Measurements from ENCODE around the gene ARL8A.

The ARL8A gene

GRCh38 chr1:202106340-202107254 lies 37.9 kb downstream of the ARL8A start:
- in situ Hi-C loops (cut with MboI; ENCODE audit: low sequenced_read_pairs, unreplicated experiment) = loop anchor here (25.0 kb wide), 1 partner anchor 219 kb away; the partner anchor contains the start of gene SHISA4
- no peak for TF ChIP-seq CTCF (IDR thresholded peaks at IDR 0.05; ENCODE audit: borderline replicate concordance, control extremely low read depth, extremely low read depth, insufficient read depth, missing control alignments)
- DNase-seq (ENCODE audit: low spot score) = no peak

- no peak for TF ChIP-seq CTCF (IDR thresholded peaks at IDR 0.05; ENCODE audit: borderline replicate concordance, control extremely low read depth, extremely low read depth, insufficient read depth, missing control alignments)
- in situ Hi-C loops (cut with MboI; ENCODE audit: low sequenced_read_pairs, unreplicated experiment) = loop anchor here (25.0 kb wide), 1 partner anchor 218 kb away; the partner anchor contains the start of gene SHISA4
- DNase-seq (ENCODE audit: low spot score) = no peak
Observed at GRCh38 chr1:202105571-202106339, 38.8 kb downstream of the ARL8A start.

GRCh38 chr1:202104073-202104472 lies 40.5 kb downstream of the ARL8A start:
- TF ChIP-seq CTCF (IDR thresholded peaks at IDR 0.05; ENCODE audit: borderline replicate concordance, control extremely low read depth, extremely low read depth, insufficient read depth, missing control alignments) = no peak
- DNase-seq (ENCODE audit: low spot score) = no peak
- in situ Hi-C loops (cut with MboI; ENCODE audit: low sequenced_read_pairs, unreplicated experiment) = loop anchor here (25.0 kb wide), 1 partner anchor 217 kb away; the partner anchor contains the start of gene SHISA4

- DNase-seq (ENCODE audit: low spot score) = no peak
- TF ChIP-seq CTCF (IDR thresholded peaks at IDR 0.05; ENCODE audit: borderline replicate concordance, control extremely low read depth, extremely low read depth, insufficient read depth, missing control alignments) = no peak
- in situ Hi-C loops (cut with MboI; ENCODE audit: low sequenced_read_pairs, unreplicated experiment) = loop anchor here (25.0 kb wide), 1 partner anchor 214 kb away; the partner anchor contains the start of gene SHISA4
Observed at GRCh38 chr1:202101184-202101583, 43.4 kb downstream of the ARL8A start.

- no peak for TF ChIP-seq CTCF (IDR thresholded peaks at IDR 0.05; ENCODE audit: borderline replicate concordance, control extremely low read depth, extremely low read depth, insufficient read depth, missing control alignments)
- in situ Hi-C loops (cut with MboI; ENCODE audit: low sequenced_read_pairs, unreplicated experiment) = no loop called here
Observed at GRCh38 chr1:202093858-202094257, 50.7 kb downstream of the ARL8A start.

GRCh38 chr1:202090994-202091393 lies 53.5 kb downstream of the ARL8A start:
- no peak for DNase-seq (ENCODE audit: low spot score)
- no peak for TF ChIP-seq CTCF (IDR thresholded peaks at IDR 0.05; ENCODE audit: borderline replicate concordance, control extremely low read depth, extremely low read depth, insufficient read depth, missing control alignments)
- in situ Hi-C loops (cut with MboI; ENCODE audit: low sequenced_read_pairs, unreplicated experiment) = no loop called here

More at GRCh38 chr1:202093858-202094257, 50.7 kb downstream of the ARL8A start:
- no peak for DNase-seq (ENCODE audit: low spot score)

All from GM13976 (cell line).